Adrenal gland (tissue), 5 donors: ENCODE measurements around the gene AHCY.

Experiments
- POLR2A ChIP-seq, 2 donors: fragments of 450-650 bp; IDR thresholded peaks; one replicate each; pipeline ENCODE4 v1.6.1; 2017; ENCODE audit warnings: antibody characterized with exemption in 2 of 2, mild to moderate bottlenecking in 2 of 2, moderate library complexity in 1 of 2
- TF ChIP-seq, protein P1 (sequence below), 6 experiments: fragments of 450-650 bp in 4 of 6; fragments of 200-600 bp in 2 of 6; sonication (generic) in 1 of 6; IDR thresholded peaks; 1 replicate in 5 of 6; 2 replicates in 1 of 6; pipeline versions ENCODE4 v1.5.1 to v1.8.0; 2016 to 2021; ENCODE audit warnings: antibody characterized with exemption in 6 of 6, mild to moderate bottlenecking in 2 of 6, moderate library complexity in 1 of 6
- donor health status: DM: no; HTN: no; CAD: no.

- TF ChIP-seq, protein P1, sequence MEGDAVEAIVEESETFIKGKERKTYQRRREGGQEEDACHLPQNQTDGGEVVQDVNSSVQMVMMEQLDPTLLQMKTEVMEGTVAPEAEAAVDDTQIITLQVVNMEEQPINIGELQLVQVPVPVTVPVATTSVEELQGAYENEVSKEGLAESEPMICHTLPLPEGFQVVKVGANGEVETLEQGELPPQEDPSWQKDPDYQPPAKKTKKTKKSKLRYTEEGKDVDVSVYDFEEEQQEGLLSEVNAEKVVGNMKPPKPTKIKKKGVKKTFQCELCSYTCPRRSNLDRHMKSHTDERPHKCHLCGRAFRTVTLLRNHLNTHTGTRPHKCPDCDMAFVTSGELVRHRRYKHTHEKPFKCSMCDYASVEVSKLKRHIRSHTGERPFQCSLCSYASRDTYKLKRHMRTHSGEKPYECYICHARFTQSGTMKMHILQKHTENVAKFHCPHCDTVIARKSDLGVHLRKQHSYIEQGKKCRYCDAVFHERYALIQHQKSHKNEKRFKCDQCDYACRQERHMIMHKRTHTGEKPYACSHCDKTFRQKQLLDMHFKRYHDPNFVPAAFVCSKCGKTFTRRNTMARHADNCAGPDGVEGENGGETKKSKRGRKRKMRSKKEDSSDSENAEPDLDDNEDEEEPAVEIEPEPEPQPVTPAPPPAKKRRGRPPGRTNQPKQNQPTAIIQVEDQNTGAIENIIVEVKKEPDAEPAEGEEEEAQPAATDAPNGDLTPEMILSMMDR (IDR thresholded peaks at IDR 0.05) = no peak
- TF ChIP-seq POLR2A (IDR thresholded peaks at IDR 0.05) = no peak
Observed at GRCh38 chr20:34294563-34294962, 8.6 kb downstream of the AHCY start.
